ENCODE measurements around the gene TLE2.

The TLE2 gene

DNA sequence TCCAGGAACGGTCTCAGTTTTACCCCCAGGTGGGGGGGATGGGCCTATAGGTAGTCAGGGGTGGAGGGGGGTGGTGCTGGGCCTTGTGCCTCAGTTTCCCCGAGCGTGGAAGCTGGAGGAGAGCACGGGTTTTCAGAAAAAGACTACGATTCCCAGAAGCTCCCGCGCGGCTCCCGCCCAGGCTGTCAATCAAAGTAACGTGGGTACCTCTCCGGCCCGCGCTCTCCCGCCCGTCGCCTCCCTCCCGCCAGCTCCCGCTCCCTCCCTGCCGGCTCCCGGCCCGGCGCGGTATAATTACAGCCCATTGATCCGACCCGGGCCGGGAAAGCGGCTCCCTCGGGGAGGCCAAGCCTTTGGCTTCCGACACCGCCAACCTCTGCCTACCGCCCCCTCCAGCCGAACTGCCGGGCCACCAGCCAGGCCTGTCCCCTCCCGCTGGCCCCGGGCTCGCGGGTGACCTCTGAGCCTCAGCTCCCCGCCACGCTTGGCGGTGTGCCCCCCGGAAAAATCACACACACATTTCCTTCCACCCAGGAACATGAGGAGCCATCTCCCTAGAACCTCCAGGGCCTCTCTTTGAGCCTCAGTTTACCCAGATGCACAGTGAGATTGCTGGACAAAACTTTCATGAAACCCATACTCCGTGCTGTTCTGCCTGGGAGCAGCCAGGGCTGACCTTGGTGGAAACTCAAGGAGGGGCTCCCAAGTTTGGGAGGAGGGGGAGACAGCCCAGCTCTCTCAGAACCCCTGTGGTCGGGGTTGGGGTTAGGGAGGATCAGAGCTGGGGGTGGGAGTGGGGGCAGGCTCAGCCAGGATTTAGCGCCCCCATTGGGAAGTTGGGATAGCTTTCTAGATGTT, 7.3 kb upstream of the TLE2 start:
- DNase-seq, result peak; percentile 80 to 86

DNA sequence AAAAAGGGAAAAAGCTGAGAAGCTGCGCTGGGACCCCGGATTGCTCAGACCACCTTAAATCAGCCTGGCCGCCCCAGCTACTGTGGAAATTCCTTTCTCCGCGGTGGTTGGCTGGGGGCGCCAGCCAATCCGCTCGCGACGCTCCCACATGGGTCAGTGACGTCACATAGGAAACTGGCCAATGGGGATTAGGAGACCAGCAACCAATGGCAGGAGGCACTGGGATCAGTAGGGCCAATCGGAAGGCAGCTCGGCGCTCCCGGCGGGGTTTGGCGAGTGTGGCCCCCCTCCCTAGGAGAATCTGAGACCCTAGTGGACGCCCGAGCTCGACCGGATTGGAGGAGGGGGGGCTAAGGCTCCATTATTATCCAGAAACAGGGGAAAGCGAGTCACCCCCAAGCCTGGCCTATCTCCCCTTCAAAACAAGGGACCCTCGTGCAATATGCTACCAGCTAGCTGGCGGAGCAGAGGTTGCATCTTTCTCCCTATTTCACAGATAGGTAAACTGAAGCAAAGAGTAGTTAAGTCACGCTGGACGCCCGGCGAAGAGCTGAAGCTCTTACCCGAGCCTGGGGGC, 6.5 kb upstream of the TLE2 start:
- peak; percentile 97 to 99 for DNase-seq

- DNase-seq, result peak in 1 of 2 donors; percentile 43
These were observed 5.8 kb upstream of the TLE2 start for GRCh38 chr19:3034656-3035541.

DNA sequence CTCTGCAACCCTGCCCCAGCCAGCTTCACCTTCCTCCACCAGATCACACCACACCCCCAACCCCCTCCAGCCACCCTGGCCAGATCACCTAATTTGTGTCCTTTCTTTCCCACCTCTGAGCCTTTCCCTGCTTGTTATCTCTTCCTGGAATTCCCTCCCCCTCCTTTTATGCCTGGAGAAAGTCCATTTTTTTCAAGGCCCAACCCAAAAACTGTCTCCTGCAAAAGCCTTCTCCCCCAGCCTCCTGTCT, 5.3 kb upstream of the TLE2 start:
- DNase-seq, result no peak

DNA sequence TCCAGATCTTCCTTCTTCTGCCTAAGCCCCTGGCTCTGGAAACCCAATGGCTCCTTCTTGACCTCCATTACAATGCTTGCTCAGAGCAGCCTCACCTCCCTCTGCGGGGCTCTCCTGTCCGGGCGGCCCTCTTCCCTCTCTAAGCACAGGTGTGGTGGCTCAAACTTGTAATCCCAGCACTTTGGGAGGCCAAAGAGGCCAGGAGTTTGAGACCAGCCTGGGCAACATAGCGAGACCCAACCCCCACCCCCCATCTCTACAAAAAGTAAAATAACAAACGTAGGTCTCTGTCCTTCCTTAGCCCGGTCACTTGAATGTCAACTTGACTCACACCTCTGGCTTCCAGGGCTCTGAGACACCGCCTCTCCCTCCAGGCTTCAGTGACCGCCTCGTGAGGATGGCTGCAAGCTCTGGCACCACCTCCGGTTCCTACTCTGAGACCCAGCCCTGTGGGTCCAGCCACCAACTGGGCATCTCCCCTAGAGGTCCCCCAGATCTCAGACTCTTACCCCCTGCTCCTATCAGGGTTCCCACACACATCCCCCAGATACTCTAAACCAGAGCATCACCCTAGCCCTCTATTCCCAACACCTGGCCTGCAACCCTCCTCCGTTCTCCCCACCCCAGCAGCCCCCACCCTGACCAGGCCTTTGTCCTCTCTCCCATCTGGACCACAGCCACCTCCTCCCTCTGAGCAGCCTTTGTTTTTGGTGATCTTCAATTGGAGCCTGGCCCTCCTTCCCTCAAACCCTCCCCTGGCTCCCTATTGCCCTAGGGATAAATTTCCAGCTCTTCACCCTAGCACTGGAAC, 4.7 kb upstream of the TLE2 start:
- DNase-seq, result no peak

GRCh38 chr19:3031607-3031867, 2.5 kb upstream of the TLE2 start:
- no peak for DNase-seq

GRCh38 chr19:3028305-3029064, 595 bp downstream of the TLE2 start:
- peak in 1 of 2 donors; percentile 37 for DNase-seq

DNA sequence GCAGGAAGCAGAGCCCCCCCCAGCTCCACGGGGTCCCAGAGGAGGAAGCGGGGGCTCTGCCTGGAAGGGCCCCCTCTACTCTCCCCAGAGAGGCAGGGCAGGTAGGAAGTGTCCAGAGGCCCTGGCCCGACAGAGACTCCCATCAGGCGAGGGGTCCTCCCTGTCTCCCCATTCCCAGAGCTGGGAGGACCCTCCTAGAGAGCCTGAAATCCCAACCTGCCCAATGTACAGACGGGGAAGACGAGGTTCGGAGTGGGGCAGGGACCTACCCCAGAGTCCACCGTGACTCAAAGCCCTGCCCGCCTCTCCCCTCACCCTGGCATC, 1.1 kb downstream of the TLE2 start:
- DNase-seq, result no peak

DNA sequence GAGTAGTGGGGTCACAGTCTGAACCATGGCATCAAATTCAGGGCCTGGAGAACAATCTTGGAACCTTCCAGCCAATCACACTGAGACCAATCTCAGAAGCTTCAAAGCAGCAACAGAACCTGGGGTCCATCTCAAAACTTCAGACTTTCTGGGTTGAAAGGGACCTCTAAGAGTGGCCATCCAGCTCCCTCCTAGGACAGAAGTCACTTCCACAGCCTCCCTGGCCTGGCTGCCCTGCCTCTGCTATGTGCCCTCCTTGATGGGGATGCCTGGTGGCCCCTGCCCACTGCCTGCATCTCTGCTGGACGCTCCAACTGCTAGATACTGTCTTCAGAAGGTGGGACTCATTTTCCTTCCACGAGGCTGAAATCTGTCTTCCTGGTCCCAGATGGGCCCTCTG, 1.8 kb downstream of the TLE2 start:
- DNase-seq, result no peak

DNA sequence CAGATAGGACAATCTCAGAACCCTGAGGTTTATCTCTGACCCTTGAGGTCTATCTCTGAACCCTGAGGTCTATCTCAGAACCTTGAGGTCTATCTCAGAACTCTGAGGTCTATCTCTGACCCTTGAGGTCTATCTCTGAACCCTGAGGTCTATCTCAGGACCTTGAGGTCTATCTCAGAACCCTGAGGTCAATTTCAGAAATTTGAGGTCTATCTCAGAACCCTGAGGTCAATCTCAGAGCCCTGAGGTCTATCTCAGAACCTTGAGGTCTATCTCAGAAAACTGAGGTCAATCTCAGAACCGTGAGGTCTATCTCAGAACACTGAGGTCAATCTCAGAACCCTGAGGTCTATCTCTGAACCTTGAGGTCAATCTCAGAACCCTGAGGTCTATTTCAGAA, 2.3 kb downstream of the TLE2 start:
- no peak for DNase-seq

- no peak for DNase-seq
These were observed 3.6 kb downstream of the TLE2 start for GRCh38 chr19:3025549-3025886.

DNA sequence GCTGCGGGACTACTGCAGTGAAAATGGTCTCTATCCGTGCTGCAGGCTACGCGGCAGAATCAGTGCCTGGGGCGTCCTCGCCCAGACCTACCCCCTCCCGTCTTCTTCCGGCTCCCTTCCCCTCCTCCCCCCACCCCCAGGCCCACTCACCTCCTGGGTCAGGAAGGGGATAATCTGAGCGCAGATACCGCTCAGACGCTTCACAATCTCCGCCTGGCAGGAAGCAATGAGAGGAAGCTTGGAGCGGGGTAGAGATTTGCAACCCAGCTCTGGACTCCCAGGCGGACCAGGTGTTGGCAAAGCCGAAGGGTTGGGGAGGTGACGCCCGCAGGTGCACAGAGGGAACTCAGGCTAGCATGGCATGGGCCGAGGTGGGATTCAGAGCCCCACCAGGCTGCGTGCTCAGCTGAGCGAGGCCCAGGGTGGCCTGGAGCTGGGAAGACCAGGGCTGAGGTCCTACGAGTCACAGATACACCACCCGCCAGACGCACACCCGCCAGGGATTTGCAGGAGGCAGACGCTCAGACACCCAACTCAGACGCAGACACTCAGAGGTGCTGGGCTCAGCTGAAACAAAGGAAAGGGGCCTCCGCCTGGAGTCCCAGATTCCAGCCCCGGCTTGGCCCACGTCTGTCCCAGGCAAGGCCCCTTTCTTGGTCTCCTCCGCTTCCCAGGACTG, 4.1 kb downstream of the TLE2 start:
- DNase-seq, result no peak

GRCh38 chr19:3024509-3024869, 4.6 kb downstream of the TLE2 start:
- no peak for DNase-seq

DNA sequence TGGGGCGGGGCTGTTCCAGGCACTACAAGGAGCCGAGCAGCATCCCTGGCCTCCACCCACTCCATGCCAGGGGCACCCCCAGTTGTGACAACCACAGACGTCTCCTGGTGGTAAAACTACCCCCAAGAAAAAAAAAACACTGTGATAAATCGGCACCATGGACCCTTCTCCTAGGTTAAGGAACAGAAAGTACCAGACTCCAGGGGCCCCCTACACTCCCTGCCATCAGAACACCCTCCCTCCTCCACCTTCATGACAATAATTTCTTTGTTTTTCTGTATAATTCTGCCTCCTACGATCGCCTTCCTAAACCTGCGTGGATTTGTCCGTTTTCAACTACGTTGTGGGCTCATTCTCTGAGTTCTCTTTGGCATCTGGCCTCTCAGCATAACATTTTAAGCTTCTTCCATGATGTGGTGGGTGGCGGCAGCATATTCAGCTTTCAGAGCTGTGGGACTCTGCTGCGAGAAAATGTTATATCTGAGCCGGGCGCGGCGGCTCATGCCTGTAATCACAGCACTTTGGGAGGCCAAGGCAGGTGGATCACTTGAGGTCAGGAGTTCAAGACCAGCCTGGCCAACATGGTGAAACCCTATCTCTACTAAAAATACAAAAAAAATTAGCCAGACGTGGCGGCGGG, 8.6 kb downstream of the TLE2 start:
- no peak for DNase-seq

DNA sequence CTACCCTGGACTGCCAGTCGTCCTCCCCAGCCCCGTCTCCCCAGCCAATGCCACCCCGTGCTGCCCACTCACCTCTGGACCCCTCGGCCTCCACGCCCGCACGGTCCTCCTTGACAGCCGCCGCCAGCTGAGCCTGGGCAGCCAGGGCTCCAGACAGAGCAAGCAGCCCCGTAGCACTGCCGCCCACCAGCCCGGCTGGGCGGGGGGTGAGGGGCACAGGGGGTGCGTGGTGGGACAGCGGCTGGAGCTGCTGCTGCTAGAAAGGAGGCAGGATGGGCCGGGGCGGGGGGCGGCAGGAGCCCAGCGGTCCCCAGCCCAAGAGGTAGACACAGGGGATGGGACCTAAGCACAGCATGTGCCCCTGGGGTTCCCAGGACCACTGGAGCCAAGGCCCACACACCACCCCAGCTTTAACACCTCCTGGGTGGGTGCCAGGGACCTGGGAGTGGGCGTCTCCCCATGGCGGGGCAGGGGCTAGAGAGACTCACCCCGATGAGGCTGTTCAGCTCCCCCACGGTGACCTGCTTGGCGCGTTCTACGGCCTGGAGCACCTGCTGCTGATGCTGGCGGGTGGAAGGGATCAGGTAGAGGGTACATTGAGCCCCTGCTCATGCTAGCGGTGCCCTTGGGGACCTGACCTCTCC, 9.7 kb downstream of the TLE2 start:
- no peak for DNase-seq

- no peak for DNase-seq
These were observed 11.2 kb downstream of the TLE2 start for GRCh38 chr19:3017923-3018322.

DNA sequence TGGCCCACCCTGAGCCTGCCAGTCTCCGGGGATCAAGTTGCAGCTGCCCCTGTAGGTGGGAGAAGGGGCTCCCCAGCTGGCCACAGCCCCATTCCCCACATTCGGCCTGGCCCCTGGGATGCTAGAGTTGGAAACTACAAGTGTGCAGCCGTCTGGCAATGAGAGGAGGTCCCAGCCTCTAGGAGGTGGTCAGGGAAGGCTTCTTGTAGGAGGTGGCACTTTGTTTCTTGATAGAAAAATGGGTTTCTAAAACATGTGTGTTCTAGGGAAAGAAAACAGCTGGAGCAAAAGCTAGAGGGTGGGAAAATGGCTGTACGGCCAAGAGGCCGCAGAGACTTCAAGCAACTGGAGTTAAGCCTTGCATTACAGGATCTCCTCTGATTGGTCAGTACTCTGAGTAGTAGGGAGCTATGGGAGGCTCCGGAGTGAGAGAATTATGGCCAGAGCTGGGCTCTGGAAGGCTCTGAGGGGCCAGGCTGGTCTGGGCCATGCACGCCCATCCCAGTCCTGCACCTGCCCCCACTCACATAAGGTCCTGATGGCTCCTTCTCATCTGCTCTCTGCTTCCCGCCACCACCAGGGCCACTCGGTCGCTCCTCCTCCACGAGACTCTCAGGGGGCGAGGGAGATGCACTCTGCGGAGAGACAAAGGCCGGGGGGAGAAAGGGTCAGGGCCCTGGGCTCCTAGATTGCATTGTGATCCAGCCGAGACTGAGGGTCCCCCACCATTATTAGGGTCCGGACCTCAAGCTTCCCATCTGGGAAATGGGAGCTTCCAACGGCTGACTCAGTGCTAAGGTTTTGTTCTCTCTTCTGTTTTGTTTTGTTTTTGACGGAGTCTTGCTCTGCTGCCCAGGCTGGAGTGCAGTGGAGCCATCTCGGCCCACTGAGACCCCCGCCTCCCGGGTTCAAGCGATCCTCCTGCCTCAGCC, 13.7 kb downstream of the TLE2 start:
- no peak for DNase-seq

DNA sequence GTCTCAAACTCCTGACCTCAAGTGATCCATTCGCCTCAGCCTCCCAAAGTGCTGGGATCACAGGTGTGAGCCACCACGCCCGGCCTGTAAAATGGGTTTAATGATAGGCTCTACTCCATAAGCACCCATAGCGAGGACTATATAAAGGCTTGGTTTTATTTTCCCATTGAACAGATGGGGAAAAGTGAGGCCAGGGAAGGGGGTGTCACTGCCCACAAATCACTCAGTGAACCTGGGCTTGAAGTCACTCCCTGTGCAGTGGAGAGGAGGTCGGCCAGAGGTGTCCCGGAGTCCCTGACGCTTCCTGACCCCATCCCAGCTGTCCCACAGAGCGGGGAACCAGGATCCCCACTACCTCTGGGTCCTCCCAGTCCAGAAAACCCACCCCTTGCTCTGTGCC, 14.9 kb downstream of the TLE2 start:
- DNase-seq, result no peak

DNA sequence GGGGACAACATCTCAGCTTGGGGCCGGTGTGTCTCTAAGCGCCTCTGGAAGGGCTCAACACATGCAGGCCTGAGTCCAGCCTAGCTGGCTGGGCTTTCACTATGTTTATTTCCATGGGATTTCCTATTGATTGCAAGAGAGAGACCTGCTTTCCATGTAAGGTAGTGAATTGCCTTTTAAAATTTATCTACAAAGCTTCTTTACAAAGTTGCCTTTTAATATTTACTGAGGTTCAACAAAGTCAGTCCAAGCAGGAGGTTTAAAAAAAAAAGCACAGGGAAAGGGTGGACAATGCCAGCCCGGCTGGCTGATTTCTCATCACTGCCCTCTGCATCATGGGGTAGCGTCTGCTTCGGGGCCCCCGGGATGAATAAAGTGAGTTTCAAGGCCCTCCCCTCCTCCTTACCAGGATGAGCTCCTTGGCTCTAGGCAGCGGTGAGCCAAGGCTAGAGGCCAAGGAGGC, 15.8 kb downstream of the TLE2 start:
- no peak for DNase-seq

DNA sequence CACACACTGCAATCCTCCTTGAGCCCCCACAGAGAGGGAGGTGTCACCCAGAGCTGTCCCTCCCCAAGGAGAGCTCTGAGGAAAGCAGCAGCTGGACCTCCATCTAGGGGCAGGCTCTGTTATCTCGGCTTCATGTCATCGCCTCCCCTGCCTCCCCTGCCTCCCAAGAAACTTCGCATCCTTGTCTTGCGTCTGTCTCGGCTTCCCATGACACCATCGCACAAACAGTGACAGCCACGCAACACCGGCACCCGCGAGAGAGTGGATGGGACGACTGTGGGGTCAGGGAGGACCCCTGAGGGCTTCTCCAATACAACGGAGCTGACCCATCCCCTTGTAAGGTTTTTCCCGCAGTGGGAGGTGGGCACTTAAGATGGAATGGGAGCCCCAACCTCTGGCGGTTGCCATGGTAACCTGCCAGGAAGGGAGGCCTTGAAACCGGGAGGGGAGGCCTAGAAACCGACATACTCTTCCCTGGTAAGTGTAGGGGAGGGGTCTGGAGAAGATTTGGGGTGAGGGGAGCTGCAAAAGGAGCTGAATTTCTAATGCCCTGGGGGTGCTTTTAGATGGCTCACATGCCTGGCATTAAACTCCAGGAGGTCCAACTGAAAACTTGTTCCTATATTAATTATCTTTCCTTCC, 16.3 kb downstream of the TLE2 start:
- DNase-seq, result no peak

Measured in CD4-positive, alpha-beta T cell treated with Interferon alpha-2 for 1 hour (primary cell).